Measurements from ENCODE around the gene HSD17B3.
A peak's percentile ranks its signal among the peaks of the same experiment; 100 is the strongest.
"Not testable (repeated sequence)": the region's sequence is repeated elsewhere in the genome, so short reads cannot be mapped to it uniquely, and the experiment has no call there.

The HSD17B3 gene

DNA sequence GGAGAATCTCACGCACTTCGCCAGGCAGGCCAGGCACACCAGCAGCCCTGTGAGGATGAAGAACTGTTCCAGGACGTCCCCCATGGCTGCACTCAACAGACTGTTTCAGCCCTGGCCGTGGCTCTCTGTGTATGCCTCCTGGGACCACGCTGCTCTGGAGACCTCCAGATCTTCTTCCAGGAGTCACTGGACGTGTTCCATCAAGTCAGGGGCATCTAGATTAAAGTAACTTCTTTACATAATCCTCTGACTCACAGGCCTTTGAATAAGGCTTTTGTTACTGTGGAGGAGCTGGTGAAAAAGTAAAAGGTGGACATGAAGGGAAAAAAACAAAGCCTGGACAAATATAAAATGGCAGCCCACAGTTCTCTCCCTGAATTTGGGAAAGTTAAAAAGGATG, at the start of gene HSD17B3:
Gene HSD17B3, minus strand, starts transcription at position 156 of the 400 bp plus-strand sequence. Its CDS starts 72 bp downstream, at position 84.
- DNase-seq (ENCODE audit: low read depth) = no peak

DNA sequence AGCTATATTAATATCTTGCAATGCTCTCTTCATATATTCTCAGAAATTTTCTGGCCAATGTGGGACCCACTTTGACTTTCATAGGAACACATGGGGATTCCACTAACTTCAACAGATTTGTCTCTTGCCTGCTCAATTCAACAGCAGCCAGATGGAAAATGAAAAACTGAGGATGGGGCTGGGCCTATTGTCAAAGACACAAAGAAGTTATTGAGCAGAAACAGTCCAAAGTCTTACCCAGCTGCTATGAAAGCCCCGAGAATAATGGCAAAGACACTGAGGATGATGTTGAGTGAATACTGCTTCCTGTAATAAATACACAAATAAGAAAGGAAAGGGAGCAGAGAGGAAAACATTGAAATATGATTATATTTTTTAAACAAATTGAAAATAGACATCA, 48.9 kb upstream of the HSD17B3 start:
- no peak for DNase-seq (ENCODE audit: low read depth)

DNA sequence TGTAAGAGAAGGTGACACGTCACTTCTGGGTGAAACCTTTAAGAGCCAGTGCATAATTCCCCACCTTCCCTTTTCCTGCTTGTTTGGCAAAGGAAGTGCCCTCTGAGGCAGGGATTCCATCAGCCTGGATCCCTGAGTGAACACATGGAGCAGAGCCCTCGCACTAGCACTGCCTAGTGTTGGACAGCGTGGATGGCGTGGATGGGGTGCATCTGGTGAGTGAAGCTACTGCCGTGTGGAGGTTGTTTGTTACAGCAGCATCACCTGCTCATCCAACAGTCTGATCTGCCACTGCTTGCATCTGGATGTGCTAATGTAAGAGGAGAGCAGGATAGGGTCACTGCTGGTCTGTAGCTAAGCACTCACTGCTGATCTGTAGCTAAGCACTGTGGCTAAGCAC, 46.3 kb upstream of the HSD17B3 start:
- DNase-seq (ENCODE audit: low read depth) = no peak

DNA sequence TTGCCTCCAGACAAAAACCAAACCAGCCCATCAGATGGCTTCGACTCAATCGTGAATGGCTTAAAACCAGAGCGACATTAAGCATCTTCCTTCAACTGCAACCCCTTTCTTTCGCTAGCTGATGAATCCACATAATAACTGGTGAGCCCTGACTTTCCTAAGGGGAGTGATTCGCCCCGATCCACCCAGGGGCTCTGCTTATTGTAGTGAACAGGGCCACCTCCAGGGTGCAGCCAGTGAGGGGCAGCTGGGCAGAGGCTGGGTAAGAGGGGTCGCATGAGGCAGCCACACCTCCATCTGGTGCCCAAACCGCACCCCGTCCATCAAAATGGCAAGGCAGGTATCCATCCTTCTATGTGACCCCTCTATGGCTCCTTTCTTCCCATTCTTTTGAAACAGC, 43.6 kb upstream of the HSD17B3 start:
- no peak for DNase-seq (ENCODE audit: low read depth)

DNA sequence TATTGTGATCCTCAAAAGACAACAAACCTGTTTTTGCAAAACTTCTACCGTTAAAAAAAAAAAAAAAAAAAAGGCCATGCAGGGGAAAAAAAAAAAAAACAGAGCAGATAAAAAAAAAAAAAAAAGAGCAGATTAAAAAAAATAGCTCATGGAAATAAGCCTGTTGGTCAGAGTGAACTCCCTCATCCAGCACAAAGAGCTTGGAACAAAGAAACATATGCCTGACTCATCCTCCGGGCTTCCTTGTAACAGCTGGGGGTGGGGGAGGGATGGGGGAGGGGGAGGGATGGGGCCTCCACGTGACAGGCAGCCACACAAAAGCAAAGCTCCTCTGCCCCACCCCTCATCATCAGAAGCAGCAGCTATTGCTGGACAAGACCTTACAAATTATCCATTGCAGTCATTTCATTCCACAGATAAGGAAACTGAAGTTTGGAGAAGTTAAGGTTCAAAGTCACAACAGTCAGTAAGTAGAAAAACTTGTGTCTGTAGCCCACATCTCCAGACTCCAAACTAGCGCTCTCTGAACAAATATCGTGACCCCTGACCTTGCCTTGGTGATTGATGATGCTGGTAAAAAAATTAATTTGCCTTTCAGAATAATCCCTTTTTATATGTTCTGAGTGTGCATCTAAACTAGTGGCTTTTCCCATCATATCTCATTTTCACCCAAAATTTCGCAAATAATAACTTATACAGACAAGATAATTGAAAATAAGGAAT, 42.6 kb upstream of the HSD17B3 start:
- no peak for DNase-seq (ENCODE audit: low read depth)

DNA sequence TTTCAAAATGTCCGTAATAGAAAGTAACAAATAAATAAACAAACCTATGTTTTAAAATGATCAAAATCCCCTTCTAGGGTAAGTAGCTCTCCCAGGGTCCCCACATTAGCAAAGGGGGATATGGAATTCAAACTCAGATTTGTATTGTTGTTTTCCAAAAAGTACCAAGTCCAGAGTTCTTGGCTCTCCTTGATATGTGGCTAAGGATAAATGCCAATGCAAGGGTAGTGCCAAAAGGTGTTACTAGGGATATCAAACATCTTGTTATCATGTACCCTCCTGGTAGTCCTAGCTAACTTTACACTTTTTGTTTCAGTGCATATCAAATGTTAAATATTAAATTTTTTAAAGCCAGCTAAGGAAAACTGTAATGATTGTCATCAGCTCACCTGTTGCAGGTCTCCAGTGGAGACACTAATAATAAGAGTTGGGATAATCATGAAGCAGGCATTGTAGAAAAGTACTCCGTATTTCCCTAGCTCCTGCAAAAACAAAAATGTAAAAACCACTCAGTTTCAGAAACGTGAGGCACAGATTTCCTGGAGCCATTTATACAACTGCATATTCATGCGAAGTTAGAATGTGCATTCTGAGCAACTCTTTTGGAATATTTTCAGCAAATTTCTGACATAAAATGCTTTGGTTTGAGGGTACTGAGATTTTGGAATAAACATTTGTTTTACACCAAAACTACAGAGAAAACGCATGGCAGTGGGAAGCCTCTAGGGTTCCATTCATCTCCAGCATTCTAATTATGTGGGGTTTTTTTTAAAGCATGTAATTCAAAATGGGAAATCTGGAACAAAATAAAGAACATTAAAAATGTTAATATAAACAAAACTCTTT, 41.8 kb upstream of the HSD17B3 start:
- no peak for DNase-seq (ENCODE audit: low read depth)

DNA sequence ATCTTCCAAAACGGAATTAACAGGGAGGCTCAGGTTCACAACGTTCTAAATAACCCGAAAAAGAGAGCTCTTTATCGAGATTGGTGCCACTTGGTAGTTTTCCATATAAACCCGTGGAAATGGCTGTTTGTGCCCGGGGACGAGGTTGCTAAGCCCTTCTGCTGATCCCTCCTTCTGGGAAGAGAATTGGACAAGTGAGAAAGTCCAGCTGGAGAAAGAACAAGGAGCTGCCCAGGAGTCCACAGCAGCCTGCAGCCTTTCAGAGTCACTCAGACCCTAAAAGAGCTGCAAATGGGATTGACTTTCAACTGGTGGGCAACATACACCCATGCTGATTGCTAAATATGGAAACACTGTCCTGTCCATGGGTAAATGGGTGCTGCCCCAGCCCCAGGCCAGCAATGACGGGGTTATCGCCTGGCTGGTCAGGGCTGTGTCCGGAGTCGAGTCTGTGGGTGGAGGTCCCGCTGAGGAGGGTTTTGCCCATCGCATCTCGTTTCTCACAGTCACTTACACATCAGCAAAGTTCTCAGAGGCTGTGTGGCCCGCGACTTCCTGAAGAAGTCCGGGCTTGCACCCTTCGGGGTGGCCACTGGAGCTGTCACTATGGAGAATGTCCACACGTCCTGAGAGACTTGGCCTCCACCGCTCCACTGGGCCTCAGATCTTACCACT, 40.7 kb upstream of the HSD17B3 start:
- DNase-seq (ENCODE audit: low read depth) = no peak

DNA sequence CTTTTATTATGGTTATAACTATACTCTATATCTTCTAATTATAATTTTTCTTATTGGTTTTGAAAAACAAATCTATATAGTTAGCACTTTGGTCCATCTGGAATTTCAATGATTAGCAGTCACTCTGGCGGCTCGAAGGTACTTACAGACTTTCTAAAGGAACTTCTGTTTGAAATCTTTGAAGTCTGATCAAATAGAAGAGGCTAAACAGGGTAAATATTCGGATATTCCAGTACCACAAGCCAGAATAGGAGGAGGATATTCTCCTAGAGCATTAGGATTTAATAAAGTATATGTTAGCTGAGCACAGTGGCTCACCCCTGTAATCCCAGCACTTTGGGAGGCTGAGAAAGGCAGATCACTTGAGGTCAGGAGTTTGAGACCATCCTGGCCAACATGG, 38.7 kb upstream of the HSD17B3 start:
- no peak for DNase-seq (ENCODE audit: low read depth)

DNA sequence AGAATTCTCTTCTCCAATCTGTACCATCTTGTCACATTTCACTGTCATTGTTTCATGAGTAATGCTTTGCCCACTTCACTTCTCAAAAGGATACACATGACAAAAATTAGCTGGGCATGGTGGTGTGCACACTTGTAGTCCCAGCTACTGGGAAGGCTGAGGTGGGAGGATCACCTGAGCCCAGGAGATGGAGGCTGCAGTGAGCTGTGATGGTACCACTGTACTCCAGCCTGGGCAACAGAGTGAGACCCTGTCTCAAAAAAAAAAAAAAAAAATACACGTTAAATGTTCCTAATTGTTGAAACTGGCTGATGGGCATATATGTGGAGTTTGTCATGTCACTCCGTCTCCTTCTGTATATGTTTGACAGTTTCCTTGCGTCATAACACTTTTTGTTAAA, 36.3 kb upstream of the HSD17B3 start:
- DNase-seq (ENCODE audit: low read depth) = no peak

DNA sequence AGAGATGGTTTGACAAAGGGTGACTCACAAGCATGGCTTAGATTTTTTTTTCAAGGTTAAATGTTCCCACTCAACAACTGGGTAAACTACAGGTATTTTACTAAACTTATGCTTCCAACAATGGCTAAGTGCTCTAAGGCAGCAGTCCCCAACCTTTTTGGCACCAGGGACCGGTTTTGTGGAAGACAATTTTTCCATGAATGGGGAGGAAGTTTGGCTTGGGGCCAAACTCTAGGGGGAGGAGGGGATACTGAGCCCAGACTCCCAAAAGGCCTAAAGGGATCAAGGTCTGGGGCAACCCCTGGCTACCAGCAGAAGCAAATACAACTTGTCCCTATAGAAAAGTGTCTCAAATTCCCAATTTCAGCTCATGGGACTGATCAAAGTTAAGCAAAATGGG, 32.0 kb upstream of the HSD17B3 start:
- DNase-seq (ENCODE audit: low read depth) = no peak

DNA sequence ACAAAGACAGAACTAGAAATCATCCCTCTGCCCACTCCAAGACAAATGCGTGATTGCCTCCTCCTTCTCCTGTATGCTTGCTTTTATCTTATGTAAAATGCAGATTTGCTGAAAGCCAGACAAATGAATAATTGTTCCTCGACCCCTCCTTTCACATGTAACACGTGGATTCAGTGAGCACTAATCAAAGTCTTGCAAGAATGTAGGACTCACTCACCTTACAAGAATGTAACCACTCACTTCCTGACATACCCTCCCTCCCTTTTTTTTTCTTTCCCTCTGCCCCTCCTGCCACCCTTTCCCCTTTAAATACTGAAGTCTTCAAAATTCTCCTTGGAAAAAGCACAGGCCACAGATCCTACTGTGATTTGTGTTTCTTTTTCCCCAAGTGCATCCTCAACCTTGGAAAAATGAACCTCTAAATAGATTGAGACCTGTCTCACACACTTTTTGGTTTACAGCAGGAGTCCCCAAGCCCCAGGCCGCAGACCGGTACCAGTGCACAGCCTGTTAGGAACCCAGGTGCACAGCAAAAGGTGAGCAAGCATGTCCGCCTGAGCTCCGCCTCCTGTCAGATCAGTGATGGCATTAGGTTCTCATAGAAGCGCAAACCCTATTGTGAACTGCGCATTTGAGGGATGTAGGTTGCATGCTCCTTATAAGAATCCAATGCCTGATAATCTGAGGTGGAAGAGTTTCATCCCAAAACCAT, 29.4 kb upstream of the HSD17B3 start:
- DNase-seq (ENCODE audit: low read depth) = no peak

DNA sequence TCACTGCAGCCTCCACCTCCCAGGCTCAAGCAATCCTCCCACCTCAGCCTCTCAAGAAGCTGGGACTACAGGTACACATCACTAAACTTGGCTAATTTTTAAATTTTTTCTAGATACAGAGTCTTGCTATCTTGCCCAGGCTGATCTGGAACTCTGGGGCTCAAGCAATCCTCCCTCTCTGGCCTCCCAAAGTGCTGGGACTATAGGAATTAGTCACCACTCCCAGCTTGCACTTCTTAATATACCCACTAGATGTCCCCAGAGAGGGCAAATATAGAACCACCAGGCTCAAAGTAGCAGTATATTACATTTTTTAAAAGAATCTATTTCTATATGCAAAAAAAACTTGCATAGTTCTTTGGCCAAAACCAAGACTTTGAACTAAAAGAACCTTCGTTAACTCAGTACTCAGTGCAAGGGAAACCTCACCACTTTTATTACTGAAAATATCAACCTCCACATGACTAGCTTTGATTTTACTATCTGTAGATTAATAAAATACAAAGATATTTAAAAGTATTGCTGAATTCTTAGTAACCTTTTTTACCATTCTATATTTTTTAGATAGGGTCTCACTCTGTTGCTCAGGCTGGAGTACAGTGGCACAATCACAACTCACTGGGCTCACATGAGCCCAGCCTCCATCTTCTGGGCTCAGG, 25.8 kb upstream of the HSD17B3 start:
- peak; percentile 3 for DNase-seq (ENCODE audit: low read depth)

DNA sequence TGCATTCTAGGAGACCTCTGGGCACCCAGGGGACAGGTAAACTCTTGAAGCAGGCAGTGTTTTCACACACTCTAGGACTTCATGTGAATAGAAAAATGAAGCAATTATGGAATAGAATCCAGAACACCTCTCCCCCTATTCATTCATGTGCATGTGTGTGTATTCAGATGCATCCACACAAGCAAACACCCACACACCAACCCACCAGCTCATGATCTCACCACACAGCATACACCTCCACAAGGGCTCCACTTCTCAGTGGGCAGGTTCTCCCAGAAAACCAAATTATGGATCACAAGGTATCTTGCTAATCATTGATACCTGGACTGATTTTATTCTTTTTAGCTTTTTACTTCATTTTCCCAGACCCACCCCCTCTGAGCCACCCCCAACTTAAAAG, 21.2 kb upstream of the HSD17B3 start:
- DNase-seq (ENCODE audit: low read depth) = no peak

DNA sequence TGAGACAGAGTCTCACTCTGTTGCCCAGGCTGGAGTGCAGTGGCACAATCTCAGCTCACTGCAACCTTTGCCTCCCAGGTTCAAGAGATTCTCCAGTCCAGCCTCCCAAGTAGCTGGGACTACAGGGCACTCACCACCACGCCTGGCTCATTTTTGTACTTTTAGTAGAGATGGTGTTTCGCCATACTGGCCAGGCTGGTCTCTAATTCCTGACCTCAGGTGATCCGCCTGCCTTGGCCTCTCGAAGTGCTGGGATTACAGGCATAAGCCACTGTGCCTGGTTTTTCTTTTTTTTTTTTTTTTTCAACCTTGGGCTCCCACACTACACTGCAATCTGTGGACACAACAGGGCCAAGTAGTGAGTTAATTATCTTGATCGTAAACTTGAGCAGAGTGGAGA, 20.8 kb upstream of the HSD17B3 start:
- not testable (repeated sequence) for DNase-seq (ENCODE audit: low read depth)

DNA sequence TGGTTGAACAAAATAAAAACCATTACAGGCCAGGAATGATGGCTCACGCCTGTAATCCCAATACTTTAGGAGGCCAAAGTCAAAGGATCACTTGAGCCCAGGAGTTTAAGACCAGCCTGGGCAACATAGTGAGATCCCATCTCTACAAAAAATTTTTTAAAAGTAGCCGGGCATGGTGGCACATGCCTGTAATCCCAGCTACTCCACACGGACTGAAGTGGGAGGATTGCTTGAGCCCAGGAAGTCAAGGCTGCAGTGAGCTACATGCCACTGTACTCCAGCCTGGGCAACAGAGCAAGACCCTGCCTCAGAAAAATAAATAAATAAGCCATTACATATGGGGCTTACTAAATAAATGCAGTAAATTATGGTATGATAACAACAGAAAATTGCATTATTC, 20.2 kb upstream of the HSD17B3 start:
- not testable (repeated sequence) for DNase-seq (ENCODE audit: low read depth)

DNA sequence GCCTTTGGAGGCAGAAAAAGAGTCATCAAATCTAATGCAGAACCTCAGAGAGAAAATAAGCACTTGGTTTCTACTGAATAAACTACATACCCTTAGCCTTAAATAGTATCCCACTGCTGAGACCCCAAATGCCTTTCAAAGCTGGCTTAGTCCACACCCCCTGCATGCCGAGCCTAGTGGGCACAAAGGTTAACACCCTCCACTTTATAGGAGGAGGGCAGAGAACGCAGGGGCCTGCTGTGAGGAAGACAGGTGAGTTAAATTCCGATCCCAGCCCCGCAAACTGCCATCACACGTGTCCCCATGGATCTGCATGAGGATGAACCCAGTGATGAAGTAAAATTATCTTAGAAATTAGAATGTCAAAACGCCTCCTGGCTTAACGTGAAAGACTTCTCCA, 19.5 kb upstream of the HSD17B3 start:
- DNase-seq (ENCODE audit: low read depth) = no peak

DNA sequence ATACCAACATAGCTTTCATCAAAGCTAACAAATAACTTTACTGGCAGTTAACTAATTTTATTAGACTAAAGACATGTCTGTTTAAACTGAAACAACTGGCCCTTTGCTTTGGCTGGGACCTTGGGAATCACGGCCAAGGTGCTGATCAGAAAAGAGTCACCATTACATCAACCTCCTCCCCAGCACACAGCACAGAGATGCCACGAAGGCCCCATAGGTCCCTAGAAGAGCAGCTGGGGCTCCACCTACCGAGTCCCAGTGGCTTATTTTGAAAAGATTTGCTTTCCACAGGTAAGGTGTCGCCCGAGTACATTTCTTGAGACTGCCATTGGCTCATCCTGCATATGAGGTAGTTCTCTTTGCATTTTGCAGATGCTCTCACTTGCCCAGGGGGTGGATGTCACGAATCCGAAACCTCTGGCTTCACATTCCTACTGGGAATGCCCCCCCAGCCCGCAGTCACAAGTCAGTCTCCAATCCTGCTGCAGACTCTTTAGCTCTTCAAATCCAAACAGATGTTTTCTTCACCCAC, 18.8 kb upstream of the HSD17B3 start:
- no peak for DNase-seq (ENCODE audit: low read depth)

DNA sequence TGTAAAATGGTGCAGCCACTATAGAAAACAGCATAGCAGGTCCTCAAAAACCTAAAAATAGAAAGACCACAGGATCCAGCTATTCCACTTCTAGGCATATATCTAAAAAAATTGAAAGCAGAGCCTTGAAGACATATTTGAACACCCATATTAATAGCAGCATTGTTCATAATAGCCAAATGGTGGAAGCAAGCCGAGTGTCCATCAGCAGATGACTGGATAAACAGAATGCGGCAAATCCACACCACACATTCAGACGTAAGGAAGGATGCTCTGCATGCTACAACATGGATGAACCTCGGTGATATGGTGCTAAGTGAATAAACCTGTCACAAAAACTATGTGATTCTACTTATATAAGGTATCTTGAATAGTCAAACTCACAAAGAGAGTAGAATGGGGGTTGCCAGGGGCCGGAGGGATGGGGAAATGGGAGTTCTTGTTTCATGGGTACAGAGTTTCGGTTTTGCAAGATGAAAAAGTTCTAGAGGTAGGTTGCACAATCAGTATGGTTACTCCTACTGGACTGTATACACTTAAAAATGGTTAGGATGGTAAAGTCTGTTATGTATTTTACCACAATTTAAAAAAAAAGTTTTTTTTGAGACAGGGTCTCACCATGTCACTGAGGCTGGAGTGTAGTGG, 17.1 kb upstream of the HSD17B3 start:
- no peak for DNase-seq (ENCODE audit: low read depth)

DNA sequence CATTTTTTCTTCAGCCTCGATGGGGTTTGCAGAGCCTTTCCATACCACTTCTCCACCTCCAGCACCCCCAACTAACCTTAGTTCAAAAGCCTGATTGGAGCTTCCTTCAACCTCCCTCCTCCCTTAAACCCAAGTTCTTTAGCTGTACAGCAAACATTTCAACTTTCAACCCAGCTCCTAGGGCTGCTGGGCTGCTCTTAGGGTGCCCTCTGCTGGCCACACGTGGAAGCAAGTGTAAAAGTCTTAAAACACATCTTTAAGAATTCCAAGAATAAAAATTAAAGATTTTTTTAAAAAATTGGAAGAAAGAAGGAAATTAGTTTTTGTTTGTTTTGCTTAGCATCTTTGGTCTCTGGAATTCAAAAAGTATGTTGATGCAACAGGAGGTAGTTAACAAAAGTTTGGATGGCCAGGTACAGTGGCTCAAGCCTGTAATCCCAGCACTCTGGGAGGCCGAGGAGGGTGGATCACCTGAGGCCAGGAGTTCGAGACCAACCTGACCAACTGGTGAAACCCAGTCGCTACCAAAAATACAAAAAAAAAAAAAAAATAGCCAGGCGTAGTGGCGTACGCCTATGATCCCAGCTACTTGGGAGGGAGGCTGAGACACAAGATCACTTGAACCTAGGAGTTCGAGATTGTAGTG, 15.5 kb upstream of the HSD17B3 start:
- peak; percentile 20 for DNase-seq (ENCODE audit: low read depth)

DNA sequence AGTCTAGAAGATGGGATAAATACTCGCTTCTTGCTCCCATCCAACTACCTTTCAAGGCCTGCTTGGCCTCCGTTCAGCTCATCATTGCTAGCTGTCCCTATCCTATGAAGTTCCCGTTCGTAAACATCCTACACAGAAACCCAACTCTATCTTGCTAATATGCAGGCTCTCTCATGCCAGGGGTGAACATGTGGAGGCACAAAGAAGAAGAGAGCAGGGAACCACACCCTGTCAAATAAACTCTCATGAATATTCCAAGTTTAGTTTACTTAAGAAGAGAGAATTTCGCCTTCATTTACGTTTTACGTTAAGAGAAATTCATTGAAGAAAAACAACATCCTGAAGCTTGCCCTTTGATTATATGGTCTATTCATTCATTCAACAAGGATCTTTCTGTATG, 7.9 kb upstream of the HSD17B3 start:
- DNase-seq (ENCODE audit: low read depth) = no peak

Measured in activated T-helper 1 cell treated with Interleukin-2 at 50 U/mL for 16 hours (primary cell).